ENCODE data around the gene ZFC3H1. TPM values are rescaled to one million over a fixed set of nuclear protein-coding genes. Genes with fewer than 3 reads are reported as not detected.

ZFC3H1 gene
- total and polyA plus RNA-seq, 2 of the 8 experiments (the other 6 are each of a cell fraction or from before 2014, with no cell fraction given): 20.0 to 32.4 TPM

- H3K9ac ChIP-seq (replicated peaks in 1 of 4; ENCODE audit: extremely low read depth in 1 of 4, low read depth in 3 of 4, low read length in 3 of 4): no peak overlapping the region
- no peaks in the 10 kb centered on the region for H3K79me1 ChIP-seq (ENCODE audit: low read depth, low read length)
- H2BK15ac ChIP-seq (ENCODE audit: low read length): no peak overlapping the region
- no peaks in the 10 kb centered on the region for H3K9me3 ChIP-seq (ENCODE audit: insufficient read depth in 2 of 2, low read depth in 1 of 2, low read length in 1 of 2)
- no peak overlapping the region for H3K4ac ChIP-seq (replicated peaks; ENCODE audit: insufficient read length, low read depth, low read length)
- H2BK5ac ChIP-seq (ENCODE audit: low read depth, low read length): no peak overlapping the region
- no peak overlapping the region for H3K4me3 ChIP-seq (ENCODE audit: extremely low read depth in 1 of 4, insufficient read depth in 2 of 4, low read depth in 3 of 4, low read length in 4 of 4)
- H3K23me2 ChIP-seq (ENCODE audit: low read depth, low read length): no peaks in the 10 kb centered on the region
- H4K91ac ChIP-seq (replicated peaks; ENCODE audit: insufficient read length, low read length): no peak overlapping the region
- no peak overlapping the region for H2BK120ac ChIP-seq (replicated peaks; ENCODE audit: low read depth, low read length)
- H3K14ac ChIP-seq (ENCODE audit: insufficient read length): no peak overlapping the region
- H3K4me2 ChIP-seq (ENCODE audit: insufficient read depth in 1 of 2, low read depth in 2 of 2, low read length in 2 of 2): no peak overlapping the region
- 87% methylated on average over 3 of the region's 3 CpGs; no CpG with 5 or more reads in 1 of the 2 experiments for WGBS, 2 experiments (ENCODE audit: extremely low coverage in 1 of 2, insufficient coverage in 1 of 2, insufficient read length in 1 of 2, insufficient replicate concordance in 2 of 2, low coverage in 1 of 2, low lambda C conversion rate in 2 of 2, missing lambda C conversion rate in 1 of 2)
- H3K18ac ChIP-seq (ENCODE audit: extremely low read depth, low read length): no peak overlapping the region
- TF ChIP-seq ATF3 (IDR thresholded peaks at IDR 0.05; ENCODE audit: insufficient read depth, low read depth, low read length) (no peak), RAD21 (IDR thresholded peaks at IDR 0.05 in 1 of 2, conservative IDR thresholded peaks at IDR 0.05 in 1 of 2; ENCODE audit: low read depth in 2 of 2, low read length in 2 of 2) (peak; percentile 38 to 47), CTCF (IDR thresholded peaks at IDR 0.05; ENCODE audit: control extremely low read depth in 1 of 3, insufficient read depth in 1 of 3, low read depth in 1 of 3, low read length in 3 of 3) (peak in 1 of 3 experiments; percentile 9; a peak in 1 of 4 replicates)
- H2AFZ ChIP-seq (ENCODE audit: low read length): peak overlapping the region; percentile 57
- H3K4me1 ChIP-seq (replicated peaks in 1 of 4; ENCODE audit: control insufficient read depth in 3 of 4, insufficient read depth in 4 of 4, low read length in 3 of 4): peaks cover 0 to 2% (median 0%) of the 10 kb centered on the region in 4 experiments; a peak in 2 of 7 replicates
- H3K23ac ChIP-seq (ENCODE audit: insufficient read length): no peak overlapping the region
- no peaks in the 10 kb centered on the region for H4K20me1 ChIP-seq (replicated peaks in 1 of 2; ENCODE audit: control insufficient read depth in 1 of 2, insufficient read depth in 2 of 2, low read length in 2 of 2)
- no peak overlapping the region for H2BK20ac ChIP-seq (ENCODE audit: low read length)
- CTCF ChIA-PET (ENCODE audit: partially characterized antibody): interaction anchor here (0.7 to 1.6 kb wide), 4 partner anchors 10 to 180 kb away, joined by 3 to 5 read pairs (median 4); no protein-coding TSS in a partner anchor
- H3K27ac ChIP-seq (ENCODE audit: low read depth, low read length): no peak overlapping the region
- no peak for FAIRE-seq
- no peak overlapping the region for H2AK5ac ChIP-seq (ENCODE audit: low read depth, low read length)
- no peaks in the 10 kb centered on the region for H3K79me2 ChIP-seq (ENCODE audit: control insufficient read depth in 1 of 2, insufficient read depth in 2 of 2, low read length in 2 of 2)
- no peaks in the 10 kb centered on the region for H3K36me3 ChIP-seq (ENCODE audit: control insufficient read depth in 2 of 4, insufficient read depth in 4 of 4, low read length in 3 of 4)
- no peak overlapping the region for H4K5ac ChIP-seq (ENCODE audit: insufficient read length, low read depth, low read length)
- POLR2A ChIA-PET (ENCODE audit: partially characterized antibody): no interaction called here
- no peak for DNase-seq (ENCODE audit: low read depth in 1 of 2, low spot score in 2 of 2)
- no peak overlapping the region for H3K56ac ChIP-seq (replicated peaks; ENCODE audit: insufficient read length, low read depth, low read length)
- H3K27me3 ChIP-seq (replicated peaks in 1 of 4; ENCODE audit: control insufficient read depth in 3 of 4, extremely low read depth in 1 of 4, insufficient read depth in 3 of 4, low read length in 3 of 4): no peaks in the 10 kb centered on the region; a peak in 1 of 7 replicates
- no peak overlapping the region for H2BK12ac ChIP-seq (ENCODE audit: low read depth, low read length)
- H4K8ac ChIP-seq (ENCODE audit: extremely low read depth, insufficient read depth, low read length): no peak overlapping the region
These were observed 96.1 kb downstream of the ZFC3H1 start for GRCh38 chr12:71567537-71567936.

Data from H1 (cell line).